Measurements from ENCODE around the gene FHL2.

The FHL2 gene, protein sequence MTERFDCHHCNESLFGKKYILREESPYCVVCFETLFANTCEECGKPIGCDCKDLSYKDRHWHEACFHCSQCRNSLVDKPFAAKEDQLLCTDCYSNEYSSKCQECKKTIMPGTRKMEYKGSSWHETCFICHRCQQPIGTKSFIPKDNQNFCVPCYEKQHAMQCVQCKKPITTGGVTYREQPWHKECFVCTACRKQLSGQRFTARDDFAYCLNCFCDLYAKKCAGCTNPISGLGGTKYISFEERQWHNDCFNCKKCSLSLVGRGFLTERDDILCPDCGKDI

GRCh38 chr2:105398336-105399206 is at the start of gene FHL2:
TSS of gene FHL2 (minus strand) at chr2:105399051. CDS start at chr2:105386516, 12,535 bp downstream.
- H3K9me3 ChIP-seq (ENCODE audit: severe bottlenecking), result peaks cover 2% of the 10 kb centered on the region
- TF ChIP-seq, protein P1, sequence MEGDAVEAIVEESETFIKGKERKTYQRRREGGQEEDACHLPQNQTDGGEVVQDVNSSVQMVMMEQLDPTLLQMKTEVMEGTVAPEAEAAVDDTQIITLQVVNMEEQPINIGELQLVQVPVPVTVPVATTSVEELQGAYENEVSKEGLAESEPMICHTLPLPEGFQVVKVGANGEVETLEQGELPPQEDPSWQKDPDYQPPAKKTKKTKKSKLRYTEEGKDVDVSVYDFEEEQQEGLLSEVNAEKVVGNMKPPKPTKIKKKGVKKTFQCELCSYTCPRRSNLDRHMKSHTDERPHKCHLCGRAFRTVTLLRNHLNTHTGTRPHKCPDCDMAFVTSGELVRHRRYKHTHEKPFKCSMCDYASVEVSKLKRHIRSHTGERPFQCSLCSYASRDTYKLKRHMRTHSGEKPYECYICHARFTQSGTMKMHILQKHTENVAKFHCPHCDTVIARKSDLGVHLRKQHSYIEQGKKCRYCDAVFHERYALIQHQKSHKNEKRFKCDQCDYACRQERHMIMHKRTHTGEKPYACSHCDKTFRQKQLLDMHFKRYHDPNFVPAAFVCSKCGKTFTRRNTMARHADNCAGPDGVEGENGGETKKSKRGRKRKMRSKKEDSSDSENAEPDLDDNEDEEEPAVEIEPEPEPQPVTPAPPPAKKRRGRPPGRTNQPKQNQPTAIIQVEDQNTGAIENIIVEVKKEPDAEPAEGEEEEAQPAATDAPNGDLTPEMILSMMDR (IDR thresholded peaks at IDR 0.05; ENCODE audit: low read depth, low read length), result peak; percentile 60
- peak; percentile 80 for DNase-seq
- peak within 1 kb of the TSS; percentile 93 for H3K4me3 ChIP-seq (ENCODE audit: low read depth, low read length)
- no peaks in the 10 kb centered on the region for H3K27me3 ChIP-seq (ENCODE audit: insufficient read depth, low read depth, severe bottlenecking)
- peaks cover 3% of the 10 kb centered on the region; the same call in 1 of the 2 replicates for H3K36me3 ChIP-seq
- peak within 1 kb of the TSS; percentile 67 for H3K27ac ChIP-seq

- H3K27ac ChIP-seq, result no peak overlapping the region
- H3K27me3 ChIP-seq (ENCODE audit: insufficient read depth, low read depth, severe bottlenecking), result no peaks in the 10 kb centered on the region
- TF ChIP-seq, protein P1 (IDR thresholded peaks at IDR 0.05; ENCODE audit: low read depth, low read length), result no peak
- DNase-seq, result no peak
- no peaks in the 10 kb centered on the region for H3K36me3 ChIP-seq
- H3K4me3 ChIP-seq (ENCODE audit: low read depth, low read length), result no peak overlapping the region
- H3K9me3 ChIP-seq (ENCODE audit: severe bottlenecking), result no peaks in the 10 kb centered on the region
Measured at GRCh38 chr2:105447476-105447875, 48.6 kb upstream of the FHL2 start.

DNA sequence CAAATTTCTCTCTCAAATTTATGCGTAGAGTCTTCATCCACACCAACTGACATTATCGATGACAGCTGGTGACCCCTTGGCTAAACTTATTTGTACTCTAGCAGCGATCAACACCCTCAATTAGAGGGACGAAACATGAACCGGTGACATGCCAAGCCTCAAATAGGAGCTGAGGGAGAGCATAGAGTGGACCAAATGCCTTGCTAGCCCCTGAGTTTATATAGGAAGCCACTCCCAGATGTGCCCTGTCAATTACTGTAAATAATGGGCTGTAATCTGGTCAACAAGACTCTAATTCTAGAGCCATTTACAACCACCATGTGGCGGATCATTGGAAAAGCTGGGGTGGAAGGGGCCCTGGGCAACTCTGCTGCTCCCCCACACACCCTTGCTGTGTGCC is 47.6 kb upstream of the FHL2 start:
- H3K27me3 ChIP-seq (ENCODE audit: insufficient read depth, low read depth, severe bottlenecking), result no peaks in the 10 kb centered on the region
- no peak overlapping the region for H3K4me3 ChIP-seq (ENCODE audit: low read depth, low read length)
- H3K9me3 ChIP-seq (ENCODE audit: severe bottlenecking), result no peaks in the 10 kb centered on the region
- H3K36me3 ChIP-seq, result no peaks in the 10 kb centered on the region
- H3K27ac ChIP-seq, result no peak overlapping the region
- TF ChIP-seq, protein P1 (IDR thresholded peaks at IDR 0.05; ENCODE audit: low read depth, low read length), result no peak
- no peak for DNase-seq

DNA sequence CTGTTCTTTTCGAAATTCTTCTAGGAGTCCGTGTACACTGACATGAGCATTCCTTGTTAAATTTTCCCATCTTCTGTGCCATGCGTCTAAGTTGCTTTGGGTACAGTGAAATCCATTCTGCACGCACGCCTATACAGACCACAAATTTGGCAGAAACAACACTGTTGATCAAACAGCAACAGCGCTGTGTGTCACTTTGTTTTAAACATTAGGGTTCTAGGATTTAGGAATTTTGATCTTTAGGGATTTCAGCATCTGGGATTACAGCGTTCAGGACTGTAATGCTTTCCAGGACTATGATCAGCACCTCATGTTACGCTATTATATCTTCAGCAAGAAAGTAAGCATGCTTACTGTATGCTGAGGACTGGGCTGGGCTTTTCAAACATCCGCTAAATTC is 47.1 kb upstream of the FHL2 start:
- Histone ChIP-seq H3K4me3 (ENCODE audit: low read depth, low read length) (no peak overlapping the region), H3K36me3 (no peaks in the 10 kb centered on the region), H3K27ac (no peak overlapping the region), H3K9me3 (ENCODE audit: severe bottlenecking) (no peaks in the 10 kb centered on the region), H3K27me3 (ENCODE audit: insufficient read depth, low read depth, severe bottlenecking) (no peaks in the 10 kb centered on the region)
- DNase-seq, result no peak
- TF ChIP-seq, protein P1 (IDR thresholded peaks at IDR 0.05; ENCODE audit: low read depth, low read length), result no peak

GRCh38 chr2:105445498-105445897 is 46.6 kb upstream of the FHL2 start:
- H3K27ac ChIP-seq, result no peak overlapping the region
- H3K36me3 ChIP-seq, result no peaks in the 10 kb centered on the region
- no peaks in the 10 kb centered on the region for H3K27me3 ChIP-seq (ENCODE audit: insufficient read depth, low read depth, severe bottlenecking)
- TF ChIP-seq, protein P1 (IDR thresholded peaks at IDR 0.05; ENCODE audit: low read depth, low read length), result no peak
- no peak for DNase-seq
- H3K4me3 ChIP-seq (ENCODE audit: low read depth, low read length), result no peak overlapping the region
- no peaks in the 10 kb centered on the region for H3K9me3 ChIP-seq (ENCODE audit: severe bottlenecking)

All from WERI-Rb-1 (cell line).